Measurements from ENCODE around the gene MLIP.

Gene MLIP

DNA sequence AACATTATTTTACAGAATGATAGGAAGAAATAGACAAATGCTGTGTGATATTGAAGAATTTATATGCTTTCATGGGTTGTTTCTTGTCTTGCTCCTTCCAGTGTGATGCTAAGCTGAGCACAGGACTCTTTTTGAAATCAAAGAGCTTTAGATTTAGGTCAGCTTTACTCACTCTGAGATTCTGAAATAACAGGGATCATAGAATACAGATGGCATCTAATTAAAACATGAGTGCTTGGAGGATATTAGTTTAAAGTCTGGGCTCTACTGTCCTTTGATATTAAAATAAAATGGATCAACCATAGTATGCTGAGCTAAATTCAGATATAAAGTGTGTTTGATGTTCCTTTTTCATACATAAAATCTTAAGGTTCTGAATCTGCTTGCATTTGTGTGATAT is 29.6 kb downstream of the MLIP start:
- H3K27ac Mint-ChIP-seq = no peak overlapping the region
- no peaks in the 10 kb centered on the region for H3K27me3 Mint-ChIP-seq
- H3K4me1 Mint-ChIP-seq (ENCODE audit: low read depth) = no peaks in the 10 kb centered on the region
- H3K36me3 Mint-ChIP-seq (ENCODE audit: low read depth) = no peaks in the 10 kb centered on the region
- intact Hi-C loops (cut with micrococcal nuclease) = no loop called here
- H3K4me3 Mint-ChIP-seq = no peak overlapping the region
- no peaks in the 10 kb centered on the region for H3K9me3 Mint-ChIP-seq

- H3K27ac Mint-ChIP-seq = no peak overlapping the region
- no peaks in the 10 kb centered on the region for H3K27me3 Mint-ChIP-seq
- H3K4me1 Mint-ChIP-seq (ENCODE audit: low read depth) = no peaks in the 10 kb centered on the region
- no peaks in the 10 kb centered on the region for H3K36me3 Mint-ChIP-seq (ENCODE audit: low read depth)
- no peak overlapping the region for H3K4me3 Mint-ChIP-seq
- no peaks in the 10 kb centered on the region for H3K9me3 Mint-ChIP-seq
- intact Hi-C loops (cut with micrococcal nuclease) = no loop called here
Measured at GRCh38 chr6:54142889-54143519, 31.8 kb downstream of the MLIP start.

- Mint-ChIP-seq H3K36me3 (ENCODE audit: low read depth) (no peaks in the 10 kb centered on the region), H3K4me3 (no peak overlapping the region), H3K27me3 (no peaks in the 10 kb centered on the region), H3K27ac (no peak overlapping the region), H3K4me1 (ENCODE audit: low read depth) (no peaks in the 10 kb centered on the region), H3K9me3 (no peaks in the 10 kb centered on the region)
- intact Hi-C loops (cut with micrococcal nuclease) = no loop called here
Measured at GRCh38 chr6:54151861-54152260, 40.6 kb downstream of the MLIP start.

DNA sequence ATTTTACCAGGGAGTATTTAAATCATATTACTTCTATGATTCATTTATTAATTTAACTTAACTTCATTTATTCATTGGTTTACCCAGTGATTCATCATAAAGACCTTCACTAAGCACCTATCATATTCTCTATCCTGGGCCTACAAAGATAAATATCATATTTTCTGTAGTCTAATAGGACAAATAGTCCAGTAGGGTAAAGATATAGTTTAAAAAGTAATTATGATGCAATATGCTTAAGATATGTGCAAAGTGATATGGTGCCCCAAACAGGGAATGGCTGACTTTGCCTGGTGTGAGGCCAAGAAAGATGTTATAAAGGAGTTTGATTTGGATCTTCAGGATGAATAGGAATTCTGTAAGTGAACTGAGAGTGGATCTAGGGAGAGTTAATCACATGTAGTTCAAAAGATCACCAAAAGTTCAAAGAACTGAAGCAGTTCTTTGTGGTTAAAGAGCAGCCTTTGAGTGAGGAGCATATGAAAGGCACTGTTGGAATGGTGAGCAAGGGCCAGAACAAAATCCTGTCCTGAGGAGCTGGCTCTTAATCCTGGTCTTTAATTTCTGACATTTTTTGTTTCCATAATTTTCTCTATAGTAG is 45.5 kb downstream of the MLIP start:
- H3K36me3 Mint-ChIP-seq (ENCODE audit: low read depth) = no peaks in the 10 kb centered on the region
- H3K9me3 Mint-ChIP-seq = no peaks in the 10 kb centered on the region
- intact Hi-C loops (cut with micrococcal nuclease) = no loop called here
- no peaks in the 10 kb centered on the region for H3K27me3 Mint-ChIP-seq
- H3K4me3 Mint-ChIP-seq = no peak overlapping the region
- no peaks in the 10 kb centered on the region for H3K4me1 Mint-ChIP-seq (ENCODE audit: low read depth)
- H3K27ac Mint-ChIP-seq = no peak overlapping the region

GRCh38 chr6:54157405-54157804 is 46.2 kb downstream of the MLIP start:
- intact Hi-C loops (cut with micrococcal nuclease) = no loop called here
- H3K9me3 Mint-ChIP-seq = no peaks in the 10 kb centered on the region
- no peaks in the 10 kb centered on the region for H3K36me3 Mint-ChIP-seq (ENCODE audit: low read depth)
- no peak overlapping the region for H3K4me3 Mint-ChIP-seq
- no peak overlapping the region for H3K27ac Mint-ChIP-seq
- H3K4me1 Mint-ChIP-seq (ENCODE audit: low read depth) = no peaks in the 10 kb centered on the region
- H3K27me3 Mint-ChIP-seq = no peaks in the 10 kb centered on the region

DNA sequence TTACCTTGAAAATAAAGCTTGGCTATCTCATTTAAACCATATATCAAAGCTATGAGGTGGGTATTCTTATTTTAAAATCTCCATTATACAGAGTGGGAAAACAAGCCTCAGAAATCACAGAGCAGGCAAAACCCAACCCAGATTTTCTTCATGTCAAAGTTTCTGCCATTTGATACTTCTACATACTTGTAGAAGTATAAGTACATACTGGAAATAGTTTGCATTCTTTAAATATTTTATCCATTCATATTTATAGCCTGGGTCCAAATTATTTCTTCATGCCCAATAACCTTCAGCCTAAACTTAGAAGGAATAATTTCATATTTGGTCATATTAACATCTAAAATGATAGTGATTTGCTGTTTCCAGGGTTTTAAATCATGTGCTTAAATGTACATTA is 61.8 kb downstream of the MLIP start:
- Mint-ChIP-seq H3K36me3 (ENCODE audit: low read depth) (no peaks in the 10 kb centered on the region), H3K27ac (no peak overlapping the region), H3K4me1 (ENCODE audit: low read depth) (no peaks in the 10 kb centered on the region), H3K4me3 (no peak overlapping the region), H3K27me3 (no peaks in the 10 kb centered on the region), H3K9me3 (peaks cover 6% of the 10 kb centered on the region)
- intact Hi-C loops (cut with micrococcal nuclease) = no loop called here

DNA sequence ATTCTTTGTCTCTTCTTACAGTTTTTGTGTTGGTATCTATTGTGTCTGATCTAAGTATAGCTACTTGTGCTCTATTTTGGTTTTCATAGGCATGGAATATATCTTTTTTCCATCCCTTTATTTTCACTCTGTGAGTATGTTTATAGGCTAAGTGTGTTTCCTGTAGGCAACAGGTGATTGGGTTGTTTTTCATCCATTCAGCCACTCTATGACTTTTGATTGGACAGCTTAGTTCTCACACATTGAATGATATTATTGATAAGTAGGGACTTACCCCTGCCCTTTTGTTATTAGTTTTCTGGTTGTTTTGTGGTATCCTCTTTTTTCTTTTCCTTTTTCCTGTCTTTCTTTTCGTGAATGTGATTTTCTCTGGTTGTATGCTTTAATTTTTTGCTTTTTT is 67.9 kb downstream of the MLIP start:
- Mint-ChIP-seq H3K27me3 (peaks cover 8% of the 10 kb centered on the region), H3K36me3 (ENCODE audit: low read depth) (no peaks in the 10 kb centered on the region), H3K27ac (no peak overlapping the region), H3K4me1 (ENCODE audit: low read depth) (no peaks in the 10 kb centered on the region), H3K4me3 (no peak overlapping the region), H3K9me3 (no peaks in the 10 kb centered on the region)
- intact Hi-C loops (cut with micrococcal nuclease) = no loop called here

DNA sequence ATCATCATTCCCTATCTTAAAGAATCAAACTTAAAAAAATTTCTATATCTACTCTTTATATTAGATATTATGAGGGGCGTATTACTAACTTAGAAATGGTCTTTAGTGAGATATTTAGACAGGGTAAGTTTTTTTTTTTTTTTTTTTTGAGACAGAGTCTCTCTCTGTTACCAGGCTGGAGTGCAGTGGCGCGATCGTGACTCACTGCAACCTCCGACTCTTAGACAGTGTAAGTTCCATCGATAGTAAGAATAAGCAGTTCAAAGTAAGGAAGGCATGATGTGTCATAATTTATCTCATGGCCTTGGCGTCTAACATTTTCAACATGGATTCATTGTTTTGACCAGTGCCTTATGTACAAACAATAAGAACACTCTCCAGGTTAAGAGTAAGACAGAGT is 72.4 kb downstream of the MLIP start:
- peaks cover 3% of the 10 kb centered on the region for H3K4me1 Mint-ChIP-seq (ENCODE audit: low read depth)
- H3K27ac Mint-ChIP-seq = no peak overlapping the region
- H3K4me3 Mint-ChIP-seq = no peak overlapping the region
- intact Hi-C loops (cut with micrococcal nuclease) = no loop called here
- no peaks in the 10 kb centered on the region for H3K9me3 Mint-ChIP-seq
- H3K36me3 Mint-ChIP-seq (ENCODE audit: low read depth) = no peaks in the 10 kb centered on the region
- H3K27me3 Mint-ChIP-seq = peaks cover 8% of the 10 kb centered on the region

DNA sequence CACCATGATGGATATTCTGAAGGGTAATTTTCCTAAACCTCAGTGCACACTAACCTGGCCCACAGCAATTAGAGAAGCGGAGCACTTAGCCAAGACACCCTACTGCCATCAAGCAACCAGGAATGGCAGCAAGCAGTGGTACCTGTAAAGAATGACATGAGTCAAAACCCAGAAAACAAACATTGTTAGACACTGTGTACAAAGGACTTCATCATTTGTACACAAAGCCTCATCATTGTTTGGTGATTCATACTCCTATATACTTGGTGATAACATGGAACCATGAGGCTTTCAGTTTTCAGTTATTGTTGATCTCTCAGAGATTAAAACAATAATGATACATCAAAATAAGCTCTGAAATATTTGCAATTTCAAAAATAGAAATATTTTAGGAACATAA is 74.6 kb downstream of the MLIP start:
- no peak overlapping the region for H3K27ac Mint-ChIP-seq
- no peaks in the 10 kb centered on the region for H3K27me3 Mint-ChIP-seq
- peaks cover 12% of the 10 kb centered on the region for H3K4me1 Mint-ChIP-seq (ENCODE audit: low read depth)
- intact Hi-C loops (cut with micrococcal nuclease) = no loop called here
- H3K4me3 Mint-ChIP-seq = no peak overlapping the region
- no peaks in the 10 kb centered on the region for H3K9me3 Mint-ChIP-seq
- H3K36me3 Mint-ChIP-seq (ENCODE audit: low read depth) = no peaks in the 10 kb centered on the region

- peaks cover 12% of the 10 kb centered on the region for H3K4me1 Mint-ChIP-seq (ENCODE audit: low read depth)
- no peaks in the 10 kb centered on the region for H3K9me3 Mint-ChIP-seq
- H3K36me3 Mint-ChIP-seq (ENCODE audit: low read depth) = no peaks in the 10 kb centered on the region
- H3K4me3 Mint-ChIP-seq = no peak overlapping the region
- intact Hi-C loops (cut with micrococcal nuclease) = no loop called here
- no peak overlapping the region for H3K27ac Mint-ChIP-seq
- no peaks in the 10 kb centered on the region for H3K27me3 Mint-ChIP-seq
Measured at GRCh38 chr6:54188846-54189245, 77.6 kb downstream of the MLIP start.

- peaks cover 2% of the 10 kb centered on the region for H3K9me3 Mint-ChIP-seq
- H3K27me3 Mint-ChIP-seq = no peaks in the 10 kb centered on the region
- H3K36me3 Mint-ChIP-seq (ENCODE audit: low read depth) = no peaks in the 10 kb centered on the region
- intact Hi-C loops (cut with micrococcal nuclease) = no loop called here
- peaks cover 12% of the 10 kb centered on the region for H3K4me1 Mint-ChIP-seq (ENCODE audit: low read depth)
- no peak overlapping the region for H3K27ac Mint-ChIP-seq
- no peak overlapping the region for H3K4me3 Mint-ChIP-seq
Measured at GRCh38 chr6:54191461-54191860, 80.2 kb downstream of the MLIP start.

GRCh38 chr6:54192993-54193392 is 81.8 kb downstream of the MLIP start:
- H3K27ac Mint-ChIP-seq = no peak overlapping the region
- H3K27me3 Mint-ChIP-seq = no peaks in the 10 kb centered on the region
- peaks cover 19% of the 10 kb centered on the region for H3K4me1 Mint-ChIP-seq (ENCODE audit: low read depth)
- H3K9me3 Mint-ChIP-seq = peaks cover 9% of the 10 kb centered on the region
- no peak overlapping the region for H3K4me3 Mint-ChIP-seq
- no peaks in the 10 kb centered on the region for H3K36me3 Mint-ChIP-seq (ENCODE audit: low read depth)
- intact Hi-C loops (cut with micrococcal nuclease) = no loop called here

DNA sequence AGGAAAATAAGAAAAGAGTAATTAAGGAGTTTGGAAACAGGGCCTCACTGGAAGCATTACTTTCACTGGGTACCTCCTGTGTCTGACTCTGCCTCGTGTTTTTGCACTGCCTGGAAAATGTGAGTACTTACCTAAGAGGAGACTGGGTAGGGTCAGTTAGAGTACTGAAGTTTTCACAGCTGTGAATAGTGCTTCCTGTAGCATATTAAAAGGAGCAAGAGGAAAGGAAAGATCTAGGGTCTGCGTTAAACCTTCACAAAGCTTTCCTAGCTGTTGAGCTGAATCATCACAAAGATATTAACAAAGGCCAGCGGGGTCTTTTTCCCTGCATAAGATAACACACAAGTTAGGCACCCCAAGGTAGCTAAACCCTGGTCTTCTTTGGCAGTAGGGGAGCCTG is 82.3 kb downstream of the MLIP start:
- H3K9me3 Mint-ChIP-seq = peaks cover 9% of the 10 kb centered on the region
- H3K36me3 Mint-ChIP-seq (ENCODE audit: low read depth) = no peaks in the 10 kb centered on the region
- no peak overlapping the region for H3K27ac Mint-ChIP-seq
- no peaks in the 10 kb centered on the region for H3K27me3 Mint-ChIP-seq
- peaks cover 22% of the 10 kb centered on the region for H3K4me1 Mint-ChIP-seq (ENCODE audit: low read depth)
- intact Hi-C loops (cut with micrococcal nuclease) = no loop called here
- no peak overlapping the region for H3K4me3 Mint-ChIP-seq

DNA sequence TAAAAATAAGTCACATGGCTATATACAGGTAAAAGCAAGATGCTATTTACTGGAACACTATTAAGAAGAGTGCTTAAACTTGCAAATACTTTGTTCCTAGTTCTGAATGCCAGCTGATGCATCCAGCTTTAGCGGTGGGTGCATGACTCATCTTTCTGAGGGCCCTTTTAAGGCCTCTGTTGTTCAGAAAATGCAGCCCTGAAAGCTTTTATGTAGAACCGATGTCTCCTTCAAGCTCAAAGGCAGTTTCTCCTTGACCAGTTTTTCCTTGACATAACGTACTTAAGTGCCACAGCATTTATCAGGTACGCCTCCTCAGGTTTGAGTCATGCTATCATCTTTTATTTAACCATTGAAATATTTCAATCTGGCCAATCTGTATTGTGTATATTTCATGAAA is 82.8 kb downstream of the MLIP start:
- peaks cover 9% of the 10 kb centered on the region for H3K9me3 Mint-ChIP-seq
- H3K27ac Mint-ChIP-seq = no peak overlapping the region
- no peak overlapping the region for H3K4me3 Mint-ChIP-seq
- peaks cover 21% of the 10 kb centered on the region for H3K4me1 Mint-ChIP-seq (ENCODE audit: low read depth)
- intact Hi-C loops (cut with micrococcal nuclease) = no loop called here
- H3K36me3 Mint-ChIP-seq (ENCODE audit: low read depth) = no peaks in the 10 kb centered on the region
- no peaks in the 10 kb centered on the region for H3K27me3 Mint-ChIP-seq

DNA sequence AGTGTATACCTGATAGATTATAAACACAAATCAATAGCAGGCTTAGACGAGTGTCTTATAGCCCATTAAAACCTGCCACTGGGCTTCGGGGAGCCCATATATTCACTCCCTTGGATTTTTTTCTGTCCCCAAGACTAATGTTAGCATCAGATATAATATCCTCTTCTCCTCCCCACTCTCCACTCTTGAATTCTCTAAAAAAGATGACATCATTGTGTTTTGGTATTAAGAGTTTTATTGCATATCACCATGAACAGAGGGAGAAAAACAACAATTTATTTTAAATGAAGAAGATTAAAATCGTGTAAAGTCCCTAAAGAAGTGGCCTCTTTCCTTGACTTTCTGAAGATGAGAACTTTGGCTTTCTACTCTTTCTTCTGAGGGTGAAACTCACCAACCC is 84.4 kb downstream of the MLIP start:
- intact Hi-C loops (cut with micrococcal nuclease) = no loop called here
- H3K4me3 Mint-ChIP-seq = no peak overlapping the region
- H3K4me1 Mint-ChIP-seq (ENCODE audit: low read depth) = peaks cover 16% of the 10 kb centered on the region
- no peak overlapping the region for H3K27ac Mint-ChIP-seq
- no peaks in the 10 kb centered on the region for H3K36me3 Mint-ChIP-seq (ENCODE audit: low read depth)
- H3K27me3 Mint-ChIP-seq = no peaks in the 10 kb centered on the region
- H3K9me3 Mint-ChIP-seq = peaks cover 9% of the 10 kb centered on the region

All from dendritic cell treated with granulocyte-macrophage colony-stimulating factor and Interleukin-4, amounts not matched to agents 40 ng/mL and 50 ng/mL, for 4 days (primary cell).